Dermis microvascular lymphatic vessel endothelial cell (primary cell): Measurements from ENCODE around the gene GLTPD2. TPM values are rescaled to one million over a fixed set of nuclear protein-coding genes. Genes with fewer than 3 reads are reported as not detected.

Experiments used
- total RNA-seq: library from RNA; depleted of rRNA; stranded (reverse); fragments of >200 nt; gene quantifications from 2 replicates; pipeline ENCODE4 v1.2.1, GENCODE V29; 2014

GLTPD2 gene
- total RNA-seq, 1 donor from 2014 or later = not detected

Other genes with a start within 250 kb of the GLTPD2 start
- 29.7 and 34.3 TPM in 2 replicates for gene MYBBP1A, start 233.6 kb upstream of the GLTPD2 start, total RNA-seq
- gene GGT6, start 228.4 kb upstream of the GLTPD2 start, total RNA-seq = not detected in 2 replicates
- gene SMTNL2, start 204.4 kb upstream of the GLTPD2 start, total RNA-seq = not detected in 2 replicates
- gene ALOX15, start 147.3 kb upstream of the GLTPD2 start, total RNA-seq = not detected in 2 replicates
- 10.0 and 13.7 TPM in 2 replicates for gene PELP1, start 84.8 kb upstream of the GLTPD2 start, total RNA-seq
- 8.2 and 8.5 TPM in 2 replicates for gene ARRB2, start 78.3 kb upstream of the GLTPD2 start, total RNA-seq
- gene MED11, start 57.5 kb upstream of the GLTPD2 start, total RNA-seq = 7.8 and 13.7 TPM in 2 replicates
- gene ZMYND15, start 49.1 kb upstream of the GLTPD2 start, total RNA-seq = 0.13 TPM in 1 of 2 replicates, not detected in the other
- gene CXCL16, start 49.0 kb upstream of the GLTPD2 start, total RNA-seq = 1.2 and 2.4 TPM in 2 replicates
- not detected in 2 replicates for gene TM4SF5, start 17.1 kb upstream of the GLTPD2 start, total RNA-seq
- gene VMO1, start 2.6 kb upstream of the GLTPD2 start, total RNA-seq = 0.38 and 0.39 TPM in 2 replicates
- 167 and 224 TPM in 2 replicates for gene PSMB6, start 7.2 kb downstream of the GLTPD2 start, total RNA-seq
- gene PLD2, start 18.2 kb downstream of the GLTPD2 start, total RNA-seq = 22.6 and 35.4 TPM in 2 replicates
- gene MINK1, start 44.4 kb downstream of the GLTPD2 start, total RNA-seq = 20.5 and 32.9 TPM in 2 replicates
- gene C17orf107, start 110.6 kb downstream of the GLTPD2 start, total RNA-seq = 0.39 and 0.76 TPM in 2 replicates
- gene CHRNE, start 114.1 kb downstream of the GLTPD2 start, total RNA-seq = 0.90 and 1.1 TPM in 2 replicates
- gene GP1BA, start 143.3 kb downstream of the GLTPD2 start, total RNA-seq = not detected in 2 replicates
- gene SLC25A11, start 151.1 kb downstream of the GLTPD2 start, total RNA-seq = 47.4 and 62.8 TPM in 2 replicates
- 12.5 and 15.8 TPM in 2 replicates for gene RNF167, start 151.3 kb downstream of the GLTPD2 start, total RNA-seq
- gene PFN1, start 159.6 kb downstream of the GLTPD2 start, total RNA-seq = 450 and 458 TPM in 2 replicates
- 1.5 and 2.7 TPM in 2 replicates for gene ENO3, start 162.2 kb downstream of the GLTPD2 start, total RNA-seq
- 45.4 and 49.7 TPM in 2 replicates for gene SPAG7, start 178.9 kb downstream of the GLTPD2 start, total RNA-seq
- 2.3 and 7.5 TPM in 2 replicates for gene CAMTA2, start 198.7 kb downstream of the GLTPD2 start, total RNA-seq
- 0.38 and 0.39 TPM in 2 replicates for gene INCA1, start 208.6 kb downstream of the GLTPD2 start, total RNA-seq
- gene KIF1C, start 209.0 kb downstream of the GLTPD2 start, total RNA-seq = 63.5 and 82.7 TPM in 2 replicates
- 0.25 and 0.26 TPM in 2 replicates for gene SLC52A1, start 246.5 kb downstream of the GLTPD2 start, total RNA-seq